Stimulated activated CD4-positive, alpha-beta T cell treated with anti-CD3 and anti-CD28 coated beads, TNF-alpha, amount 100 ng/mL, for 24 hours (primary cell): ENCODE data around the gene NTM.

Experiments
- DNase-seq, 3 experiments: peaks; one replicate each; pipeline ENCODE4 v3.0.0-alpha.2; 2020; ENCODE audit warnings: low read depth in 3 of 3

The NTM gene

GRCh38 chr11:131549770-131550169, 179.4 kb downstream of the NTM start:
- DNase-seq, result no peak

GRCh38 chr11:131560287-131560686, 189.9 kb downstream of the NTM start:
- no peak for DNase-seq

DNA sequence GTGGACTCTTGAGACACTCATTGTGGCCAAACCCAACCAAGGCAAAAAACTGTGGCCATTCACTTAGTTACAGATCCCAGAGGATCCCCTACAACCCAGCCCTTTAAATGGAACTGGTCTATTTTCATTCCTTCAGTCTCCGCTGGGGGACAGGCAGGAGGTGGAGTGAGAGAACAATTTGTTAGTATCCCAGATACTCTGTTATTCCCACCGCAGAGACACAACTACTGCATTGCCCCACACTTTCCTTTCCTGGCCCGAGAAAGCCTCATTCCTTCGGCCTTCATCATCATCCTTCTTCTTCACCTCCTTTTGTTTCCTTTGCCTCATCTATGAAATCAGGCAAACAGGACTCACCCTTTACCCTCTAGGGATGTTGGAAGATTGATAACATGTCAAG, 191.1 kb downstream of the NTM start:
- DNase-seq, result no peak

DNA sequence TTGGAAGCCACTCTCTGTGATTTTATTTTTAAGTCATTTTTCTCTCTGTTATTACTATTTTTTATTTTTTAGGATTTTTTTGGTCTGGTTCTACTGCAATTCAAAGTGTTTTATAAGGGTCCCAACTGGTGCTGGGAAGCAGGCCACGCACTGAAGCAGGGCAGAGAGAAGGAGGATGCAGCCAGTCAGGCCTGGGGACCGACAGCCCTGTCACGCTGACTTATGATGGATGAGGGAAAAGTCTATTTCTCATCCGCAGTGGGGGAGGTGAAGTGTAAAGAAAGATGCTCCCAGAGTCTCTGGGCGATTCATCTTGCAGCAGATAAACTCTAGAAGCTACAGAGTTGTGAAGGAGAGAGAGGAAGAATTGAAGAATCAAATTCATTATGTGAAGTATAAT, 191.6 kb downstream of the NTM start:
- no peak for DNase-seq

GRCh38 chr11:131568318-131568717, 197.9 kb downstream of the NTM start:
- DNase-seq, result no peak

GRCh38 chr11:131571571-131571970, 201.2 kb downstream of the NTM start:
- DNase-seq, result no peak

- no peak for DNase-seq
Observed at GRCh38 chr11:131572423-131572822, 202.0 kb downstream of the NTM start.

DNA sequence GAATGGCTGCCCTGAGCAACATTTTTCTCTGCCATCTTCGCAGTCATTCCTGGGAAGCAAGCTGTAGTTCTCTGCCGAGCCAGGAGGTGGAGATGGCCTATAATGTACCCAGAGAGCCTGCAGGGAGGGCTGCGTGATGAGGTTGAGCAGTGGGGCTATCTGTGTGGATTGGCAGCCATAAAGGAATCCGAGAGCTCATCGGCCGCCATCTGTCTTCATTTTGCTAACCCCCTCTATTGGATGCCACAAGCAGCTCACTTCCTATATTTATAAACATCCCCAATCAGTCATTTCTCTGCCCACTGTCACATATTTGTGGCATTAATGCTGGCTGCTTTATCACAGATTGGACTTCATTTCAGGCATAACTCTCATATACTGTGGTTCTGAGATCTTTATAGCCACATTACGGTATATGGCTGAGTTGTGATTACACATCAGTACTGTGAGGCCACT, 209.5 kb downstream of the NTM start:
- peak in 1 of 3 experiments; percentile 7 for DNase-seq

GRCh38 chr11:131580476-131580875, 210.1 kb downstream of the NTM start:
- DNase-seq, result no peak

DNA sequence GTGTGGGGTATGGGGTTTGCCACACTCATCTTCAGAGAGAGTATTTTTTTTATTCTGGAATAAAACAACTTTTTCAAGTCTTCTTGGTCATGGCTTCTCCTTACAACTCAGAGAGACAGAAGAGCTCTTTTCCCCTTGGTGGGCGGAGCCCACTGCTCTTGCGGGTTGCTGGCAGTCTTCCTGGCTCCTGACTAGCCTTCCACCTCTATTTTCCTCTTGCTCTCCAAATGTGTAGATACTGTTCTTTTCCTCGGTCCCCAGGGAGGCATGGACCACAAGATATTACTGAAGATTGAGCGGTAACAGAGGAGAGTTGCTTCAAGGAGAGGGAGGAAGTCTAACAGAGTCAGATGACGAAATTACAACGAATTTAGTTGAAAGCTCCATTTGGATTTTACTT, 210.6 kb downstream of the NTM start:
- no peak for DNase-seq

DNA sequence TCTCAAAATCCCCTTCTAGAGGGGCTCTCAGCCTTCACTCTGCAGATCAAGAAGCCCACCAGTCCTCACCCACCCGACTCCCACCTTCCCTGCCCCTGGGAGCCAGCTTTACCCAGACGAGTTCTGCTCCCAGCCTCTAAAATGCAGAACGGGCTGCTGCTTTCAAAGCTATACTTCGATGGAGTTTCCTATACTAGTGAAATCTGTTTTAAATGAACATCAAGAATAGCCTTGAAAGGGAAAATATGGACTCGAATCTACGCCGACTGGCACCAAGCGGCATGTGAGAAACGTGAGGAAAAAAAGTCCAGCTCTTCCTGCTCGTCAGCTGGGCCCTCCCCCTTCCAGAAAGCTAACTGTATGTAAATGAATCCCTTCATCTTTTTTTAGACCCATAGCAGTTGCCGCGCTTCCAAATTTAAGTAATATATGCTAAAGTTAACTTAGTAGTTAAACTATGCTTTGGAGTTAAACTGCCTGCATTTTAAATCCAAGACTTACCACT, 211.7 kb downstream of the NTM start:
- no peak for DNase-seq

DNA sequence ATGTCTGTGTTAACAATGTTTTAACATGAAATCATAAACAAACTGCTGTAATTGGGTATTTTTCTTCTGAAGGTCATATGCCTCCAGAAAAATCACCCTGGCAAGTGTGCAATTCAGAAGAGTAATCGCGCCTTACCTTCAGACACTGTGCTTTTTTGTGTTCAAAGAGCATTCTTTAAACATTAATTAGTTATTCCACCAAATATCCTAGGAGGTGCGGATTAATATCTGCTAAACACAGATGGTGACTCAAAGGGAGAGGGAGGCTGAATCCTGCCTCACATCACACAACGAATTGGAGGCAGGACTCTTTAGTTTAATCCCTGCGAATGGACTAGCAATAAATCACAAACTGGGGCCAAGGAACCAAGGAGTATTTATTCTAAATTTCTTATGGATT, 213.0 kb downstream of the NTM start:
- DNase-seq, result no peak

- DNase-seq, result no peak
Observed at GRCh38 chr11:131583938-131584337, 213.5 kb downstream of the NTM start.

DNA sequence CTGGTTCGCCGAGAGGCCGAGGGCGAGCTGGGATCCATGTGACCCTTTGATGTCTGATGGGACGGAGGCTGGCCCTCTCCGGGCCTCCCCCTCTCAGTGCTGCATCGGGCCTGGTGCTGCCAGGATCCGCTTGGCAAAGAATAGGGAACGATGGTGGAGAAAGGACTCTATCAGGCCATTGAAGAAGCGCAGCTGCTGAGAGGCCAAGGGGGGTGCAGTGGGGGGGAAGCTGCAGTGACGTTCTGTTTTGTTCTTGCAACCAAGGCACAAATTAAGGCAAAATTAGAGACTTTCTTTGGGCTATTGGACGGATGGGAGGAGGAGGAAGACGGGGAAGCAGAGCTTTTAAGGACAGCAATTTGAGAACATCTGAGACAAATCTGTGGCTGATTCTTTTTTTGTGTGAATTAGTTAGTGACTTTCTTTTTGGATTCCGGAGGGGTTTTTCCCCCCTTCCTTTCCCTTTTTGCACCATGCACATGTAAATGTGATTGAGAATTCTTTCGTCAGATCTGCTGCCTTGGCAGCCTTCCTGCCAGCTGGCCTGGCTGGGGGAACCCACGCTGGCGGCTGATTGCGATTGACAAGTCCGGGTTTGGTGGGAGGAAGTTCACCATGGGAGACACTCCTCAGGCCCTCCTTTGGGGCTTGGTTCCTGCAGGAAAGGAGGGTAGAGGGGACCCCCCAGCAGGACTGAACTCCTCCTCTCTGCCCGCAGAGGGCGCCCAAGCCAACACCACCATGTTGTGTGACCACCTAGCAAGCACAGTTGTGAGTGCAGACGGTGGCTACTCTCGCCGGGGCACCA, 214.6 kb downstream of the NTM start:
- no peak for DNase-seq

- DNase-seq, result no peak
Observed at GRCh38 chr11:131588057-131588456, 217.6 kb downstream of the NTM start.

- DNase-seq, result no peak
Observed at GRCh38 chr11:131591051-131591461, 220.6 kb downstream of the NTM start.

DNA sequence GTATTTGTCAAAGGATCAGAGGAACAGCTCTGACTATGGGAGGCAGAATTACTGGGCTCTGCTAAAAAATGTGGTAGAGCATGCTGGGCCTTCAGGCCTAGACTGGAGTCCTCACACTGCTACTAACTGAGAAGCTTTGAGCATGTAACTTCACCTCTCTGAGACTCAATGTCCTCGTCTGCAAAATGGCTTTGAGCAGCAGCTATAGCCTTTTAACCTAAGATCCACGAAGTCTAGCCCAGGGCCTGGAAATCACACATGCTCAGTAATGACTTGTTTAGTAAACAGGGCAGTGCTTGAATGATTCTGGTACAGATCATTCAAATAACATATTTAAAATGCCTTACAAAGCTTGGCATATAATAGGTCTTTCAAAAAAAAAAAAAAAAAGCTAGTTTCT, 221.7 kb downstream of the NTM start:
- DNase-seq, result no peak

GRCh38 chr11:131592734-131593133, 222.3 kb downstream of the NTM start:
- no peak for DNase-seq

GRCh38 chr11:131593301-131593700, 222.9 kb downstream of the NTM start:
- no peak for DNase-seq

GRCh38 chr11:131595797-131596196, 225.4 kb downstream of the NTM start:
- no peak for DNase-seq

DNA sequence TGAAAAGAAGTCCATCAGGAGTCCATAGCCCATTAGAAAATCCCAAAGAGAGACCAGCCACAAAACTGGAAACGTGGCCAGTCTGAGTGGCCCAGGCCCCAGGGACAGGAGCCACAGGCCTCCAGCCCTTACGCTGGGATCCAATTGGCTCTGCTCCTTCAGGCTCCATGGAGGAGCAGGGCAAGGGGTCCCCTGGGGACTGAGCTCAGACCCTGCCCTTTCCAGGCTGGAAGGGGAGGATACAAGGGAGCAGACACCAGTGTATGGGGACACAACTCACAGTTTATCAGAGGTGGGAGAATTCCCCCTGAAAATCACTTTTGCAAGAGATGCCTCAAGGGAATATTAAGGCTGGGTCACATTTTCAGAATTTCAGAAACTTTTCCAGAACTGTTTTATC, 227.5 kb downstream of the NTM start:
- no peak for DNase-seq

DNA sequence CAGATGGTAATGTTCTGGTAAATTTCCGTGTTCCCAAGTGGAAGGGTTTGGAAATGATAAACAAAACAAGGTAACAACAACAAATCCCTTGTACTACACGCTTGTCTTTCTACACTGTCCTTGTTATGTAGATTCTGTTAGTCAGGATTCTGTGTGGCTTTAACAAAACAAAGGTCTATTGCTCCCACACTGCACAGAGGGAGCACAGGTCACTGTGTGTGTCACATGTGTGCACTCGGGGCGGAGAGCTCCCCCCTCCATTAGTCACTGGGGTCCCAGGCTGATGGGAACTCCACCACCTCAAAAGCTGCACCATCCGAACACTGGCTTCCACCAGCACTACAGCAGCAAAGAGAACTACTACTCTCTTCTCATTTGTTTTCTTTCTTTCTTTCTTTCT, 227.9 kb downstream of the NTM start:
- no peak for DNase-seq

DNA sequence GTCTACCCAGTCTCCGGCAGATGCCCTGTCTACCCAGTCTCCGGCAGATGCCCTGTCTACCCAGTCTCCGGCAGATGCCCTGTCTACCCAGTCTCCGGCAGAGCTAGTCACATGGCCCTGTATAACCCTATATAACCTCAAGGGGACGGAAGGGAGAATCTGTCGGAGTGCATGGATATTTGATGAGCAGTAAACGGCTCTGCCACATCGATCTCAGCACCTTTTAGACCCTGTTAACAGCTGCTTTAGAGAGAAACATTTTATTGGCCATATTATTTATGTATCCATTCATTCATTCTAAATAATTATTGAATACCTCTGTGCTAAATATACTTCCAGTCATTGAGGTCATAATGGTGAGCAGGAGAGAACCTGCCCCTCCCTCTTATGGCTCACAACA, 228.9 kb downstream of the NTM start:
- DNase-seq, result no peak

GRCh38 chr11:131600628-131601027, 230.2 kb downstream of the NTM start:
- no peak for DNase-seq
